Thoracic aorta (tissue), 2 donors: ENCODE data around the gene REXO2. TPM values are rescaled to one million over a fixed set of nuclear protein-coding genes. Genes with fewer than 3 reads are reported as not detected.
A peak's percentile ranks its signal among the peaks of the same experiment; 100 is the strongest.

ENCODE experiments used
- ATAC-seq: fragments of 150-250 bp; one replicate; pipeline ENCODE4 v1.8.0; 2017; ENCODE audit warnings: low read depth; ENCODE audit not compliant: insufficient number of reproducible peaks, low FRiP score
- DNase-seq: peaks from one replicate; pipeline ENCODE4 v3.0.0-alpha.2; 2020; ENCODE audit warnings: low spot score
- H3K27ac ChIP-seq, 2 donors: fragments of 200-600 bp; sonication (generic); 1 replicate in 1 of 2; 2 replicates in 1 of 2; pipeline ENCODE4 v1.5.1; 2016; ENCODE audit warnings: mild to moderate bottlenecking in 2 of 2, moderate library complexity in 2 of 2
- H3K27me3 ChIP-seq: fragments of 200-600 bp; sonication (generic); replicated peaks from 2 replicates; pipeline ENCODE4 v1.6.0; 2016; ENCODE audit warnings: mild to moderate bottlenecking; ENCODE audit not compliant: insufficient read depth
- H3K36me3 ChIP-seq: fragments of 200-600 bp; sonication (generic); one replicate; pipeline ENCODE4 v1.5.1; 2016
- H3K4me1 ChIP-seq, 2 donors: fragments of 200-600 bp; sonication (generic); 1 replicate in 1 of 2; 2 replicates in 1 of 2; pipeline versions ENCODE4 v1.5.1 to v1.6.0; 2016; ENCODE audit warnings: low read depth in 2 of 2, mild to moderate bottlenecking in 1 of 2; ENCODE audit not compliant: control insufficient read depth in 1 of 2
- H3K4me3 ChIP-seq: fragments of 200-600 bp; sonication (generic); 2 replicates; pipeline ENCODE4 v1.5.1; 2016; ENCODE audit warnings: mild to moderate bottlenecking
- H3K9me3 ChIP-seq: fragments of 200-600 bp; sonication (generic); 2 replicates; pipeline ENCODE4 v1.5.1; 2016
- CTCF ChIP-seq: fragments of 200-600 bp; sonication (generic); IDR thresholded peaks from one replicate; pipeline ENCODE4 v1.5.1; 2019; ENCODE audit warnings: antibody characterized with exemption
- total RNA-seq, 2 donors: library from RNA; depleted of rRNA; stranded (reverse); fragments of >200 nt; gene quantifications; one replicate each; pipeline versions ENCODE4 v1.1.0 to v1.2.3, GENCODE V29; 2016

Gene REXO2
- total RNA-seq, 2 donors from 2014 or later, result 101 to 177 TPM

- Histone ChIP-seq H3K4me1 (peaks cover 15 to 26% of the 10 kb centered on the region in 2 donors), H3K9me3 (no peaks in the 10 kb centered on the region), H3K27ac (no peak overlapping the region), H3K4me3 (no peak overlapping the region), H3K27me3 (no peaks in the 10 kb centered on the region), H3K36me3 (no peaks in the 10 kb centered on the region)
- no peak for DNase-seq
- ATAC-seq, result no peak
- TF ChIP-seq CTCF, result no peak
Observed at GRCh38 chr11:114397349-114397982, 41.8 kb upstream of the REXO2 start.

- Histone ChIP-seq H3K27me3 (no peaks in the 10 kb centered on the region), H3K36me3 (no peaks in the 10 kb centered on the region), H3K4me1 (peaks cover 24 to 35% of the 10 kb centered on the region in 2 donors), H3K27ac (peak overlapping the region in 1 of 2 donors; percentile 98), H3K4me3 (no peak overlapping the region), H3K9me3 (no peaks in the 10 kb centered on the region)
- DNase-seq, result no peak
- ATAC-seq, result no peak
- TF ChIP-seq CTCF, result no peak
Observed at GRCh38 chr11:114398303-114398920, 40.9 kb upstream of the REXO2 start.

GRCh38 chr11:114399490-114400215, 39.6 kb upstream of the REXO2 start:
- DNase-seq (peak; percentile 11), ATAC-seq (peak; percentile 17)
- H3K4me3 ChIP-seq, result peak overlapping the region; percentile 98
- H3K27ac ChIP-seq, result peak overlapping the region; percentile 98 to 99
- no peaks in the 10 kb centered on the region for H3K9me3 ChIP-seq
- TF ChIP-seq CTCF, result no peak
- no peaks in the 10 kb centered on the region for H3K27me3 ChIP-seq
- H3K4me1 ChIP-seq, result peaks cover 35 to 48% of the 10 kb centered on the region in 2 donors
- no peaks in the 10 kb centered on the region for H3K36me3 ChIP-seq

GRCh38 chr11:114400216-114400914, 38.9 kb upstream of the REXO2 start, which contains the start of the genes C11orf71 and RBM7:
Gene C11orf71 (minus strand): TSS chr11:114400511. CDS start chr11:114400331, 180 bp downstream.
Gene RBM7 (plus strand): TSS chr11:114400666. CDS start chr11:114400672, 6 bp downstream.
- Histone ChIP-seq H3K36me3 (peaks cover 6% of the 10 kb centered on the region), H3K27me3 (no peaks in the 10 kb centered on the region), H3K9me3 (no peaks in the 10 kb centered on the region), H3K4me3 (peak within 1 kb of the TSS; percentile 98), H3K4me1 (peaks cover 42 to 52% of the 10 kb centered on the region in 2 donors), H3K27ac (peak within 1 kb of the TSS; percentile 98 to 99)
- TF ChIP-seq CTCF, result no peak
- DNase-seq (peak; percentile 91), ATAC-seq (peak; percentile 95)
